GM19468 (cell line): Measurements from ENCODE around the gene SLC29A1.

Experiments
- ATAC-seq: cut with Tn5 transposase; IDR thresholded peaks from one replicate; pipeline ENCODE4 v1.9.1; 2021; ENCODE audit warnings: mild to moderate bottlenecking, moderate library complexity, moderate number of reproducible peaks; ENCODE audit not compliant: unreplicated experiment; ENCODE audit errors: extremely low read depth

SLC29A1 gene

GRCh38 chr6:44264154-44265006 lies 41.0 kb downstream of the SLC29A1 start:
- ATAC-seq = peak; percentile 23

- peak; percentile 41 for ATAC-seq
Measured at GRCh38 chr6:44265007-44265721, 41.8 kb downstream of the SLC29A1 start, which contains the start of gene NFKBIE. Gene NFKBIE (minus strand): TSS chr6:44265551. CDS start chr6:44265346, 205 bp downstream.

- ATAC-seq = no peak
Measured at GRCh38 chr6:44265722-44266233, 42.4 kb downstream of the SLC29A1 start.

GRCh38 chr6:44266347-44266746 lies 43.0 kb downstream of the SLC29A1 start:
- no peak for ATAC-seq

- no peak for ATAC-seq
Measured at GRCh38 chr6:44267252-44267651, 43.9 kb downstream of the SLC29A1 start.

GRCh38 chr6:44268095-44268628 lies 44.8 kb downstream of the SLC29A1 start:
- no peak for ATAC-seq

- ATAC-seq = no peak
Measured at GRCh38 chr6:44269178-44269920, 46.0 kb downstream of the SLC29A1 start.

- ATAC-seq = no peak
Measured at GRCh38 chr6:44269921-44270525, 46.6 kb downstream of the SLC29A1 start, which contains the start of gene TMEM151B. Gene TMEM151B (plus strand): TSS chr6:44270450. CDS start chr6:44270743, 293 bp downstream.

GRCh38 chr6:44270526-44271405 lies 47.4 kb downstream of the SLC29A1 start:
- no peak for ATAC-seq

GRCh38 chr6:44271406-44271723 lies 48.0 kb downstream of the SLC29A1 start:
- ATAC-seq = no peak

GRCh38 chr6:44271914-44272313 lies 48.5 kb downstream of the SLC29A1 start:
- ATAC-seq = no peak

GRCh38 chr6:44272529-44272928 lies 49.1 kb downstream of the SLC29A1 start:
- ATAC-seq = no peak

GRCh38 chr6:44272999-44273566 lies 49.7 kb downstream of the SLC29A1 start:
- ATAC-seq = no peak

GRCh38 chr6:44273617-44274016 lies 50.2 kb downstream of the SLC29A1 start:
- no peak for ATAC-seq

- no peak for ATAC-seq
Measured at GRCh38 chr6:44275271-44275748, 51.9 kb downstream of the SLC29A1 start.

GRCh38 chr6:44275749-44276648 lies 52.6 kb downstream of the SLC29A1 start:
- no peak for ATAC-seq
